ENCODE results near the gene ZNF407. TPM values are rescaled to one million over a fixed set of nuclear protein-coding genes. Genes with fewer than 3 reads are reported as not detected.

ZNF407 gene
- total RNA-seq, 1 donor from 2014 or later: 9.0 TPM

DNA sequence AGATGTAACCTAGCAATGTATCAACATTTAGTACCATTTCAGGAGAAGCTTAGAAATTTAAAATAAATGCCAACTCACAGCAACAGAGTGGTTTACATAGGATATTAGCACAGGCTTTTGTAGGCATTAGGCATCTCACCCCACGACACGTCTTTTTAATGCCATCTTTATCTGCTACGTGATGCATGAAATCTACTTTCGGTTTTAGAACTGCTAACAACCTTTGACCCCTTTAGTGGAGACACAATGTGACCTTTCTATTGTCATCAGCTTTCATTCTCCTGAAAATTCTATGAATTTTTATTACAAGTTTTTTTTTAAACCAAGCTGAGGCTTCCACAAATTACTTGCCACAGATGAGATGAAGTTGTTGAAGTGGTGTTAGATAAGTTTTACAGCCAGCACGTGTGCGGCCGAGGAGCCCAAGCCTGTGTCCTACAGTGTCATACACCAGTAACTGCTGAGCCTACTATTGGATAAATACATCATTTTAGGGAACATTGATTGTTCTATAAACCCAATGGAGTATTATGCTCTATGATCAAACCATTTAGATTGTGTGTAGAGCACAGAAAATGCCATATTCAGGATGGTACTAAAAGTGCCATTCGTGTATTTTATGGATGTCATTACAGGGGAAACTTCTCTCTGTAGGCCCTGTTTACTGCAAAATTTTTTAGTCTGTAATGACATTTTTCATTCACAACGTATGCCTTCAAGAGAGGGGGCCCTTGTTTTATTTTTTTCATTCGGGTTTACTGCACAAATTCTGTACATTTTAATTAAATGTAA lies 459.7 kb downstream of the ZNF407 start:
- Histone ChIP-seq H3K9ac (no peak overlapping the region), H3K4me1 (peaks cover 5% of the 10 kb centered on the region), H3K79me2 (ENCODE audit: low read depth) (no peaks in the 10 kb centered on the region), H3F3A (ENCODE audit: low read depth) (no peaks in the 10 kb centered on the region), H3K36me3 (no peaks in the 10 kb centered on the region), H2AFZ (replicated peaks) (no peak overlapping the region), H3K27ac (no peak overlapping the region), H4K20me1 (ENCODE audit: low read depth) (no peaks in the 10 kb centered on the region), H3K9me3 (ENCODE audit: low read depth) (no peaks in the 10 kb centered on the region), H3K4me3 (no peak overlapping the region), H3K27me3 (no peaks in the 10 kb centered on the region), H3K4me2 (no peak overlapping the region)
- peaks cover 7% of the 10 kb centered on the region for H3K9me3 Mint-ChIP-seq
- H3K27me3 Mint-ChIP-seq (ENCODE audit: insufficient read depth, low read depth): no peaks in the 10 kb centered on the region
- H3K4me3 Mint-ChIP-seq: no peak overlapping the region
- peak; percentile 37 for DNase-seq (ENCODE audit: low spot score)
- H3K36me3 Mint-ChIP-seq: no peaks in the 10 kb centered on the region
- TF ChIP-seq, protein P1, sequence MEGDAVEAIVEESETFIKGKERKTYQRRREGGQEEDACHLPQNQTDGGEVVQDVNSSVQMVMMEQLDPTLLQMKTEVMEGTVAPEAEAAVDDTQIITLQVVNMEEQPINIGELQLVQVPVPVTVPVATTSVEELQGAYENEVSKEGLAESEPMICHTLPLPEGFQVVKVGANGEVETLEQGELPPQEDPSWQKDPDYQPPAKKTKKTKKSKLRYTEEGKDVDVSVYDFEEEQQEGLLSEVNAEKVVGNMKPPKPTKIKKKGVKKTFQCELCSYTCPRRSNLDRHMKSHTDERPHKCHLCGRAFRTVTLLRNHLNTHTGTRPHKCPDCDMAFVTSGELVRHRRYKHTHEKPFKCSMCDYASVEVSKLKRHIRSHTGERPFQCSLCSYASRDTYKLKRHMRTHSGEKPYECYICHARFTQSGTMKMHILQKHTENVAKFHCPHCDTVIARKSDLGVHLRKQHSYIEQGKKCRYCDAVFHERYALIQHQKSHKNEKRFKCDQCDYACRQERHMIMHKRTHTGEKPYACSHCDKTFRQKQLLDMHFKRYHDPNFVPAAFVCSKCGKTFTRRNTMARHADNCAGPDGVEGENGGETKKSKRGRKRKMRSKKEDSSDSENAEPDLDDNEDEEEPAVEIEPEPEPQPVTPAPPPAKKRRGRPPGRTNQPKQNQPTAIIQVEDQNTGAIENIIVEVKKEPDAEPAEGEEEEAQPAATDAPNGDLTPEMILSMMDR (IDR thresholded peaks at IDR 0.05): no peak
- H3K27ac Mint-ChIP-seq: no peak overlapping the region
- peaks cover 14% of the 10 kb centered on the region for H3K4me1 Mint-ChIP-seq

DNA sequence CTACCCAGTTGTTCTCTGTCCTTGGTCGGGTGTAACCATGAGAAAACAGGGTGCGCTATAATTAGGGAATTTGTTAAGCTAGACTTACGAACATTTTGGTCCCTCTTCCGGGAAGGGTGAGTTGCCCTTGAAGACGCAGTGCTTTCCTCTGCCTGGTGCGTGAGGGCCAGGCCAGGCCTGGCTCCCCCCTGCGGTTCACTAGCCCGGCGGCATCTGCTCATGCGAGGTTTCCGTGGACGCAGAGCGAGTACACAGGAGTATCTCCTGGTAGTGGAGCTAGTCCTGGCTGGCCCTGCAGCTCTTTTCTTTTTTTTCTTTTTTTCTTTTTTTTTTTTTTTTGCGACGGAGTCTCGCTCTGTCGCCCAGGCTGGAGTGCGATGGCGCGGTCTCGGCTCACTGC lies 462.5 kb downstream of the ZNF407 start:
- peaks cover 7% of the 10 kb centered on the region for H3K9me3 Mint-ChIP-seq
- Histone ChIP-seq H3K4me3 (no peak overlapping the region), H3K9ac (no peak overlapping the region), H3K4me1 (peaks cover 5% of the 10 kb centered on the region), H4K20me1 (ENCODE audit: low read depth) (no peaks in the 10 kb centered on the region), H3K79me2 (ENCODE audit: low read depth) (no peaks in the 10 kb centered on the region), H3K4me2 (no peak overlapping the region), H3K36me3 (no peaks in the 10 kb centered on the region), H2AFZ (replicated peaks) (no peak overlapping the region), H3F3A (ENCODE audit: low read depth) (no peaks in the 10 kb centered on the region), H3K27ac (no peak overlapping the region), H3K9me3 (ENCODE audit: low read depth) (no peaks in the 10 kb centered on the region), H3K27me3 (no peaks in the 10 kb centered on the region)
- H3K4me1 Mint-ChIP-seq: peaks cover 14% of the 10 kb centered on the region
- no peaks in the 10 kb centered on the region for H3K27me3 Mint-ChIP-seq (ENCODE audit: insufficient read depth, low read depth)
- H3K4me3 Mint-ChIP-seq: no peak overlapping the region
- TF ChIP-seq EZH2phosphoT487 (IDR thresholded peaks at IDR 0.05): no peak
- TF ChIP-seq, protein P1 (IDR thresholded peaks at IDR 0.05): no peak
- TF ChIP-seq EZH2 (IDR thresholded peaks at IDR 0.05): no peak
- H3K36me3 Mint-ChIP-seq: no peaks in the 10 kb centered on the region
- H3K27ac Mint-ChIP-seq: no peak overlapping the region
- DNase-seq (ENCODE audit: low spot score): no peak

DNA sequence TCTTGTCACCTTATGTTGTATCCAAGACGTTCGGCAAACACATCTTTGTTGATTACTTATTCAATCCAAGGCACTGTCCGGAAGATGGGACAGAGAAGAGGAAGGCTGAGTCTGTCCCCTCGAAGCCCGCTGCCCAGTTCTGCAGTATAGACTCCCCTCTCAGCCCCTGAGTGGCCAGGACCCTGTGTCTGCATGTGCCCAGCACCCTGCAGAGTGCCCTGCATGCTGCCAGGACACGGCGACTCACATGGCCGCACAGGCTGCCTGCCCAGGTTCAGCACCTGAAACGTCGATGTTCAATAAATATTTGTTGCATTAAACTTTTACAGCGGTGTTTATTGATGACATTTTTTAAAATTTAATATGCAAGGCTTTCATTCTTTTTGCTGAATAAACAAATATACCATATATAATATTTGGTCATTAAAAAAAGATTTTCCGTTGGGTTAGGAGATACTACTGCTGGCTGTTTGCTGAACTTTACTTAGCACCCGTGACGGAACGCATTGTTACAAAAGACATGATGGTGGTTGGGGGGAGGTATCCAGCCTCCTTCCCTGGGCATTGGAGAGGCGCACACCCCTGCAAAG lies 464.7 kb downstream of the ZNF407 start:
- H3K36me3 Mint-ChIP-seq: no peaks in the 10 kb centered on the region

More for the DNA sequence above, 464.7 kb downstream of the ZNF407 start:
- Histone ChIP-seq H3K36me3 (no peaks in the 10 kb centered on the region), H3F3A (ENCODE audit: low read depth) (no peaks in the 10 kb centered on the region), H3K4me2 (no peak overlapping the region), H3K27ac (no peak overlapping the region), H3K9me3 (ENCODE audit: low read depth) (no peaks in the 10 kb centered on the region), H3K4me1 (peaks cover 1% of the 10 kb centered on the region), H3K4me3 (no peak overlapping the region), H2AFZ (replicated peaks) (no peak overlapping the region), H3K9ac (no peak overlapping the region), H3K27me3 (no peaks in the 10 kb centered on the region), H3K79me2 (ENCODE audit: low read depth) (no peaks in the 10 kb centered on the region), H4K20me1 (ENCODE audit: low read depth) (no peaks in the 10 kb centered on the region)
- Mint-ChIP-seq H3K27me3 (ENCODE audit: insufficient read depth, low read depth) (no peaks in the 10 kb centered on the region), H3K27ac (no peak overlapping the region), H3K4me1 (peaks cover 9% of the 10 kb centered on the region), H3K9me3 (peaks cover 7% of the 10 kb centered on the region), H3K4me3 (no peak overlapping the region)
- TF ChIP-seq, protein P1 (IDR thresholded peaks at IDR 0.05): no peak
- TF ChIP-seq EZH2phosphoT487 (IDR thresholded peaks at IDR 0.05) (no peak), EZH2 (IDR thresholded peaks at IDR 0.05) (no peak)
- DNase-seq (ENCODE audit: low spot score): no peak

Data from neural progenitor cell (in vitro differentiated cells).